Endodermal cell (in vitro differentiated cells): ENCODE data around the gene ZNF19. TPM values are rescaled to one million over a fixed set of nuclear protein-coding genes. Genes with fewer than 3 reads are reported as not detected.
A peak's percentile ranks its signal among the peaks of the same experiment; 100 is the strongest.

Experiments used
- DNase-seq: peaks from one replicate; pipeline ENCODE4 v3.0.0-alpha.2; 2017
- H3K27ac ChIP-seq: 2 replicates; pipeline ENCODE4 v1.5.1; 2013; ENCODE audit warnings: mild to moderate bottlenecking, low read depth, low read length, moderate library complexity
- H3K27me3 ChIP-seq: 2 replicates; pipeline ENCODE4 v1.6.1; 2013; ENCODE audit warnings: mild to moderate bottlenecking, low read length, moderate library complexity; ENCODE audit not compliant: insufficient read depth, control insufficient read depth, poor library complexity, severe bottlenecking
- H3K36me3 ChIP-seq: 2 replicates; pipeline ENCODE4 v1.7.0; 2013; ENCODE audit warnings: mild to moderate bottlenecking, low read length, moderate library complexity; ENCODE audit not compliant: control insufficient read depth, insufficient read depth
- H3K4me1 ChIP-seq: one replicate; pipeline ENCODE4 v1.7.0; 2013; ENCODE audit warnings: low read length; ENCODE audit not compliant: control insufficient read depth, insufficient read depth
- H3K4me3 ChIP-seq: 2 replicates; pipeline ENCODE4 v1.5.1; 2013; ENCODE audit warnings: mild to moderate bottlenecking, low read length, moderate library complexity
- H3K9ac ChIP-seq: 2 replicates; pipeline ENCODE4 v1.6.1; 2013; ENCODE audit warnings: mild to moderate bottlenecking, low read length, moderate library complexity; ENCODE audit not compliant: poor library complexity, severe bottlenecking; ENCODE audit errors: extremely low read depth
- H3K9me3 ChIP-seq: 2 replicates; pipeline ENCODE4 v1.6.1; 2013; ENCODE audit warnings: mild to moderate bottlenecking, low read length, moderate library complexity; ENCODE audit not compliant: control insufficient read depth
- H3K27ac Mint-ChIP-seq: 2 replicates; pipeline ENCODE4 v1.8.0; 2020; ENCODE audit warnings: mixed read lengths
- H3K27me3 Mint-ChIP-seq: 2 replicates; pipeline ENCODE4 v1.8.0; 2021; ENCODE audit warnings: mild to moderate bottlenecking, mixed read lengths; ENCODE audit not compliant: insufficient read depth
- H3K36me3 Mint-ChIP-seq: 2 replicates; pipeline ENCODE4 v1.8.0; 2020; ENCODE audit warnings: low read depth, mixed read lengths
- H3K4me1 Mint-ChIP-seq: 2 replicates; pipeline ENCODE4 v1.8.0; 2020; ENCODE audit warnings: mixed read lengths
- H3K4me3 Mint-ChIP-seq: 2 replicates; pipeline ENCODE4 v1.8.0; 2020; ENCODE audit warnings: mild to moderate bottlenecking, moderate library complexity, mixed read lengths
- H3K9me3 Mint-ChIP-seq: 2 replicates; pipeline ENCODE4 v1.8.0; 2020; ENCODE audit warnings: mild to moderate bottlenecking, mixed read lengths
- CTCF ChIP-seq: fragments of 200-600 bp; sonication (generic); conservative IDR thresholded peaks from 2 replicates; pipeline ENCODE4 v1.5.0; 2021; ENCODE audit warnings: antibody characterized with exemption, mild to moderate bottlenecking
- WGBS, 2 experiments: methylation state at CpG; one replicate each; pipeline versions ENCODE4 v1.1.5 to v1.1.7; 2013; ENCODE audit warnings: missing lambda C conversion rate in 2 of 2, mixed read lengths in 1 of 2; ENCODE audit not compliant: insufficient coverage in 1 of 2, insufficient read length in 1 of 2; 5-methylcytosine and 5-hydroxymethylcytosine counted together
- total RNA-seq, 2 donors: library from RNA; stranded (reverse); fragmentation: NEBNext Ultra II Directional in 1 of 2; extraction: Animal tissue kit (Norgen Biotek cat#: 25700) in 1 of 2; gene quantifications; 2 replicates in 1 of 2; 3 replicates in 1 of 2; pipeline ENCODE4 v1.2.1, GENCODE V29; 2021

ZNF19 gene
- total RNA-seq, 2 donors from 2014 or later: 5.8 to 8.5 TPM

- Mint-ChIP-seq H3K4me1 (no peaks in the 10 kb centered on the region), H3K4me3 (no peak overlapping the region), H3K27me3 (no peaks in the 10 kb centered on the region), H3K36me3 (peaks cover 11% of the 10 kb centered on the region), H3K27ac (no peak overlapping the region), H3K9me3 (no peaks in the 10 kb centered on the region)
- Histone ChIP-seq H3K27ac (no peak overlapping the region), H3K9me3 (no peaks in the 10 kb centered on the region), H3K9ac (no peak overlapping the region), H3K27me3 (no peaks in the 10 kb centered on the region), H3K4me3 (no peak overlapping the region), H3K36me3 (peaks cover 10% of the 10 kb centered on the region), H3K4me1 (no peaks in the 10 kb centered on the region)
- TF ChIP-seq CTCF: no peak
- DNase-seq: no peak
- 67 to 75% methylated on average over 1 to 2 of the region's 2 CpGs for WGBS, 2 experiments
Observed at GRCh38 chr16:71472051-71472450, 17.1 kb downstream of the ZNF19 start.

GRCh38 chr16:71467810-71468209, 21.3 kb downstream of the ZNF19 start:
- no peak overlapping the region for H3K4me3 ChIP-seq
- Mint-ChIP-seq H3K4me1 (no peaks in the 10 kb centered on the region), H3K36me3 (no peaks in the 10 kb centered on the region), H3K4me3 (no peak overlapping the region), H3K9me3 (no peaks in the 10 kb centered on the region), H3K27ac (no peak overlapping the region), H3K27me3 (peaks cover 2% of the 10 kb centered on the region)
- H3K27me3 ChIP-seq: no peaks in the 10 kb centered on the region
- 34 to 38% methylated on average over 6 to 8 of the region's 9 CpGs for WGBS, 2 experiments
- H3K4me1 ChIP-seq: no peaks in the 10 kb centered on the region
- H3K9ac ChIP-seq: no peak overlapping the region
- H3K27ac ChIP-seq: no peak overlapping the region
- no peaks in the 10 kb centered on the region for H3K36me3 ChIP-seq
- peak; percentile 92 for DNase-seq
- H3K9me3 ChIP-seq: no peaks in the 10 kb centered on the region
- TF ChIP-seq CTCF: no peak

- WGBS, 2 experiments: 84% methylated on average over 1 of the region's 1 CpG; no CpG with 5 or more reads in 1 of the 2 experiments
- no peak overlapping the region for H3K9ac ChIP-seq
- no peaks in the 10 kb centered on the region for H3K36me3 ChIP-seq
- DNase-seq: no peak
- H3K4me1 ChIP-seq: no peaks in the 10 kb centered on the region
- H3K4me1 Mint-ChIP-seq: peaks cover 6% of the 10 kb centered on the region
- no peaks in the 10 kb centered on the region for H3K27me3 ChIP-seq
- H3K4me3 Mint-ChIP-seq: no peak overlapping the region
- no peak overlapping the region for H3K4me3 ChIP-seq
- no peak overlapping the region for H3K27ac ChIP-seq
- TF ChIP-seq CTCF: no peak
- no peaks in the 10 kb centered on the region for H3K9me3 ChIP-seq
- peaks cover 2% of the 10 kb centered on the region for H3K27me3 Mint-ChIP-seq
- H3K27ac Mint-ChIP-seq: no peak overlapping the region
- H3K9me3 Mint-ChIP-seq: no peaks in the 10 kb centered on the region
- no peaks in the 10 kb centered on the region for H3K36me3 Mint-ChIP-seq
Observed at GRCh38 chr16:71464231-71464630, 24.9 kb downstream of the ZNF19 start.
